ENCODE data around the gene ALDH1B1. TPM values are rescaled to one million over a fixed set of nuclear protein-coding genes. Genes with fewer than 3 reads are reported as not detected.

Gene ALDH1B1
- total and polyA plus RNA-seq, 2 of the 13 experiments (the other 11 are each of a cell fraction or from before 2014, with no cell fraction given) = 45.1 to 125 TPM

DNA sequence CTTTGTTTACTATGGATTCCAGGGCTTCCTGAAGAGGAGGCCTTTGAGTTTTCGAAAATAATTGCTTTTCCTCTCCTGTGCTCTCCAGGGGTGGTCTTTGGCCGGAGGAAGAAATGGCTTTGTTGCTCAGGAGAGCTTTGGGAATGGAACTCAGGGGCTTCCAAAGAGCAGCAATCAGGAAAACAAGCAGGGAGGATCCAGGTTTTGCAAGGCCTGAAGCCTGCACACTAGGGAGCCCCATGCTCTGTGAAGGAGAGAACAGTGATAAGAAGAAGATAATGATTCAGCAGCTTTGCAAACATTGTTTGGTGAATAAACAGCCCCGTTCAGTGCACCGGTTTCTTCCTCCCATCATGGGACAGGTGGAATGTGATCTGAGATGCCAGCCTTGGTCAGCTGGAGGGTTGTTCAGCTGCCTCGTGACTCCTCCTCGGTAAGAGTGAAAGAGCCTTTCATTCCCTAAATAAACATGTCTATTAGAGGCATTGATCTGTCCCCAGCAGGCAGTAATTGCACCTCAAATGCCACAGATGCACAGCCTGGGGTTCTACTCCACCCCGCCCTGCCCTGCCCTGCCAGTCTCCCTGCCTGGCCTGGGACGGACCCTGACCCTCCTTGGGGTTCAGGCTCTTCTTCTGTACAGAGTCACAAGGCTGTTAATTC lies 11.5 kb upstream of the ALDH1B1 start (continued):
- TF ChIP-seq HMG20B (CRISPR knock-in tag; conservative IDR thresholded peaks at IDR 0.05) = peak; percentile 88; the same call in 1 of the 2 replicates
- peak; percentile 97 for TF ChIP-seq ZNF264 (CRISPR knock-in tag; IDR thresholded peaks at IDR 0.05)
- TF ChIP-seq, protein P1, sequence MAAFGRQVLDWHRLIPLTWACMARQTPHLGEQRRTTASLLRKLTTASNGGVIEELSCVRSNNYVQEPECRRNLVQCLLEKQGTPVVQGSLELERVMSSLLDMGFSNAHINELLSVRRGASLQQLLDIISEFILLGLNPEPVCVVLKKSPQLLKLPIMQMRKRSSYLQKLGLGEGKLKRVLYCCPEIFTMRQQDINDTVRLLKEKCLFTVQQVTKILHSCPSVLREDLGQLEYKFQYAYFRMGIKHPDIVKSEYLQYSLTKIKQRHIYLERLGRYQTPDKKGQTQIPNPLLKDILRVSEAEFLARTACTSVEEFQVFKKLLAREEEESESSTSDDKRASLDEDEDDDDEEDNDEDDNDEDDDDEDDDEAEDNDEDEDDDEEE (CRISPR knock-in tag; IDR thresholded peaks at IDR 0.05) = no peak
- no peak; the same call in 1 of the 2 replicates for TF ChIP-seq NKX3-1 (CRISPR knock-in tag; IDR thresholded peaks at IDR 0.05)
- TF ChIP-seq, protein P2, sequence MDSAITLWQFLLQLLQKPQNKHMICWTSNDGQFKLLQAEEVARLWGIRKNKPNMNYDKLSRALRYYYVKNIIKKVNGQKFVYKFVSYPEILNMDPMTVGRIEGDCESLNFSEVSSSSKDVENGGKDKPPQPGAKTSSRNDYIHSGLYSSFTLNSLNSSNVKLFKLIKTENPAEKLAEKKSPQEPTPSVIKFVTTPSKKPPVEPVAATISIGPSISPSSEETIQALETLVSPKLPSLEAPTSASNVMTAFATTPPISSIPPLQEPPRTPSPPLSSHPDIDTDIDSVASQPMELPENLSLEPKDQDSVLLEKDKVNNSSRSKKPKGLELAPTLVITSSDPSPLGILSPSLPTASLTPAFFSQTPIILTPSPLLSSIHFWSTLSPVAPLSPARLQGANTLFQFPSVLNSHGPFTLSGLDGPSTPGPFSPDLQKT (CRISPR knock-in tag; IDR thresholded peaks at IDR 0.05; ENCODE audit: borderline replicate concordance) = no peak
- peak; percentile 67; the same call in 1 of the 2 replicates for TF ChIP-seq PRMT3 (CRISPR knock-in tag; IDR thresholded peaks at IDR 0.05; ENCODE audit: borderline replicate concordance, low read depth)
- no peak for TF ChIP-seq CC2D1A (CRISPR knock-in tag; IDR thresholded peaks at IDR 0.05)
- no peak for TF ChIP-seq SRY (CRISPR knock-in tag; IDR thresholded peaks at IDR 0.05)
- TF ChIP-seq CBFB (CRISPR knock-in tag; IDR thresholded peaks at IDR 0.05) = peak; percentile 24; the same call in 1 of the 2 replicates
- TF ChIP-seq HNRNPH1 (optimal IDR thresholded peaks at IDR 0.05; ENCODE audit: low read depth, low read length) = no peak
- TF ChIP-seq RBFOX2 (IDR thresholded peaks at IDR 0.05; ENCODE audit: low read depth, low read length) = no peak
- no peak for TF ChIP-seq MTF1 (CRISPR knock-in tag; IDR thresholded peaks at IDR 0.05)
- no peak for TF ChIP-seq DNMT3B (CRISPR knock-in tag; conservative IDR thresholded peaks at IDR 0.05)
- no peak for TF ChIP-seq PTBP1 (IDR thresholded peaks at IDR 0.05; ENCODE audit: low read depth, low read length, poor library complexity, severe bottlenecking)
- TF ChIP-seq TARDBP (CRISPR knock-in tag; IDR thresholded peaks at IDR 0.05) = peak; percentile 80; the same call in 1 of the 2 replicates
- TF ChIP-seq BORCS8-MEF2B (CRISPR knock-in tag; IDR thresholded peaks at IDR 0.05) = 0 out of 2 replicates have a peak, but pooled peaks have one; percentile 26
- TF ChIP-seq GFI1 (CRISPR knock-in tag; IDR thresholded peaks at IDR 0.05; ENCODE audit: borderline replicate concordance) = peak; percentile 88
- TF ChIP-seq, protein P3, sequence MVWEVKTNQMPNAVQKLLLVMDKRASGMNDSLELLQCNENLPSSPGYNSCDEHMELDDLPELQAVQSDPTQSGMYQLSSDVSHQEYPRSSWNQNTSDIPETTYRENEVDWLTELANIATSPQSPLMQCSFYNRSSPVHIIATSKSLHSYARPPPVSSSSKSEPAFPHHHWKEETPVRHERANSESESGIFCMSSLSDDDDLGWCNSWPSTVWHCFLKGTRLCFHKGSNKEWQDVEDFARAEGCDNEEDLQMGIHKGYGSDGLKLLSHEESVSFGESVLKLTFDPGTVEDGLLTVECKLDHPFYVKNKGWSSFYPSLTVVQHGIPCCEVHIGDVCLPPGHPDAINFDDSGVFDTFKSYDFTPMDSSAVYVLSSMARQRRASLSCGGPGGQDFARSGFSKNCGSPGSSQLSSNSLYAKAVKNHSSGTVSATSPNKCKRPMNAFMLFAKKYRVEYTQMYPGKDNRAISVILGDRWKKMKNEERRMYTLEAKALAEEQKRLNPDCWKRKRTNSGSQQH (CRISPR knock-in tag; IDR thresholded peaks at IDR 0.05; ENCODE audit: low read depth) = no peak
- TF ChIP-seq, protein P4, sequence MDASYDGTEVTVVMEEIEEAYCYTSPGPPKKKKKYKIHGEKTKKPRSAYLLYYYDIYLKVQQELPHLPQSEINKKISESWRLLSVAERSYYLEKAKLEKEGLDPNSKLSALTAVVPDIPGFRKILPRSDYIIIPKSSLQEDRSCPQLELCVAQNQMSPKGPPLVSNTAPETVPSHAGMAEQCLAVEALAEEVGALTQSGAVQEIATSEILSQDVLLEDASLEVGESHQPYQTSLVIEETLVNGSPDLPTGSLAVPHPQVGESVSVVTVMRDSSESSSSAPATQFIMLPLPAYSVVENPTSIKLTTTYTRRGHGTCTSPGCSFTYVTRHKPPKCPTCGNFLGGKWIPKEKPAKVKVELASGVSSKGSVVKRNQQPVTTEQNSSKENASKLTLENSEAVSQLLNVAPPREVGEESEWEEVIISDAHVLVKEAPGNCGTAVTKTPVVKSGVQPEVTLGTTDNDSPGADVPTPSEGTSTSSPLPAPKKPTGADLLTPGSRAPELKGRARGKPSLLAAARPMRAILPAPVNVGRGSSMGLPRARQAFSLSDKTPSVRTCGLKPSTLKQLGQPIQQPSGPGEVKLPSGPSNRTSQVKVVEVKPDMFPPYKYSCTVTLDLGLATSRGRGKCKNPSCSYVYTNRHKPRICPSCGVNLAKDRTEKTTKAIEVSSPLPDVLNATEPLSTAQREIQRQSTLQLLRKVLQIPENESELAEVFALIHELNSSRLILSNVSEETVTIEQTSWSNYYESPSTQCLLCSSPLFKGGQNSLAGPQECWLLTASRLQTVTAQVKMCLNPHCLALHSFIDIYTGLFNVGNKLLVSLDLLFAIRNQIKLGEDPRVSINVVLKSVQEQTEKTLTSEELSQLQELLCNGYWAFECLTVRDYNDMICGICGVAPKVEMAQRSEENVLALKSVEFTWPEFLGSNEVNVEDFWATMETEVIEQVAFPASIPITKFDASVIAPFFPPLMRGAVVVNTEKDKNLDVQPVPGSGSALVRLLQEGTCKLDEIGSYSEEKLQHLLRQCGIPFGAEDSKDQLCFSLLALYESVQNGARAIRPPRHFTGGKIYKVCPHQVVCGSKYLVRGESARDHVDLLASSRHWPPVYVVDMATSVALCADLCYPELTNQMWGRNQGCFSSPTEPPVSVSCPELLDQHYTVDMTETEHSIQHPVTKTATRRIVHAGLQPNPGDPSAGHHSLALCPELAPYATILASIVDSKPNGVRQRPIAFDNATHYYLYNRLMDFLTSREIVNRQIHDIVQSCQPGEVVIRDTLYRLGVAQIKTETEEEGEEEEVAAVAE (CRISPR knock-in tag; IDR thresholded peaks at IDR 0.05; ENCODE audit: borderline replicate concordance) = peak; percentile 76; the same call in 1 of the 2 replicates
- TF ChIP-seq CEBPG (CRISPR knock-in tag; IDR thresholded peaks at IDR 0.05) = peak; percentile 57
- peak; percentile 67; the same call in 1 of the 2 replicates for TF ChIP-seq ZFP90 (CRISPR knock-in tag; IDR thresholded peaks at IDR 0.05; ENCODE audit: borderline replicate concordance)
- peak; percentile 89 for TF ChIP-seq ZFP1 (CRISPR knock-in tag; IDR thresholded peaks at IDR 0.05)

Data from HepG2 (cell line).